ENCODE measurements around the gene HOTAIR. TPM values are rescaled to one million over a fixed set of nuclear protein-coding genes. Genes with fewer than 3 reads are reported as not detected.

HOTAIR gene
- 2.4 TPM for polyA plus RNA-seq (2013, experiment 1 of 2)
- 1.7 TPM for polyA plus RNA-seq (2013, experiment 2 of 2)

DNA sequence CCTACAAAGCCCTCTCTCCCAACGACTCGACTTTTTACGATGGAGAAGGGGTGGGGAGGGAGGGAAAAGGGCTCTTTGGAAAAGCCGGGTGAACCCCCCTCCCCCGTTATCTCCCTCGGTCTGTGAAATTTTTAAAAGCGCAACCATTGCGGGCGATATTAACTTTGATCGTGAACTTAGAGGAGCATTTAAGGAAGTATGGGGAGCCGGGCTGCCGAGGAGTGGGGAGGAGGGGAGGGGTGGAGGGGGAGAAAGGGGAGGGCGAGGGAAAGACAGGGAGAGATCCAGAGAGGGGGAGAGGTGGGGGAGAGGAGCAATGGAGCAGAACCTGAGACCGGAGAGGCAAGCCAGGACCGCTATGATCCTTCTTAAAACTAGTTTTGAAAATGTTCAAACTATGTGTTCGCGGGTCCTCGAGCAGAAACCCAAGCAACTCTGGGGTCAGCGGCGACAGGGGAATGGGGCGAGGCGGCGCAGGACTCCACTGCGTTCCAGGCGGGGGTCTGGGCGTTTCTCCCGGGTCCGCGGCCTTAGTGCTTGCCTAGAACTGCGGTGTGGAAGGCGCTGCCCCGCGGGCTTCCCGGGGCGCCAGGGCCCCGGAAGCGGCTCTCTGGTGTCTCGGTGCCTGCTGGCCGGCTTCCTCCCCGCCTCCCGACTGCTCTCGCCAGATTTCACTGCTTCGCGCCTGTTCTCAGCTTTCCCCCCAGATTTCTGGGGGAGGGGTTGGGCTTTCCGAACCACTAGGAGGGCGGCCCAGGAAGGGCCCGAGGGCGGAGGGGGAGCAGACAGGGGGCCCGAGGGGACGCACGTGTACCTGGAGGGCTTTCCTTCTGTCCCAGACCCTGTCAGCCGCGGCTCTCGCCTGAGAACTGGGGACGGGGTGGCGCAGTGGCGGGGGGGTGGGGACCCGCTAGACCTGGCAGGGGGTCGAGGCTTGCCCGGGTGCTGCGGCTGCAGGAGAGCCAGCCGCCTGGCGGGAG lies at the start of gene HOTAIR:
TSS of gene HOTAIR (minus strand) at position 871 of the 980 bp plus-strand sequence.
- Histone ChIP-seq H3K36me3 (ENCODE audit: control insufficient read depth in 1 of 2, insufficient read depth in 2 of 2, low read depth in 1 of 2, low read length in 2 of 2) (no peaks in the 10 kb centered on the region), H2BK5ac (ENCODE audit: low read depth, low read length, poor library complexity, severe bottlenecking) (no peak within 1 kb of the TSS), H3K14ac (ENCODE audit: low read length in 2 of 2) (no peak within 1 kb of the TSS), H3K27ac (ENCODE audit: low read length, poor library complexity, severe bottlenecking) (no peak within 1 kb of the TSS), H3K4me2 (ENCODE audit: low read length, poor library complexity, severe bottlenecking) (peak within 1 kb of the TSS; percentile 52), H3K23ac (ENCODE audit: low read length in 2 of 2) (peak within 1 kb of the TSS in 1 of 2 experiments; percentile 27), H2BK15ac (ENCODE audit: low read depth, poor library complexity, severe bottlenecking) (no peak within 1 kb of the TSS), H3K4ac (ENCODE audit: low read depth in 1 of 2, low read length in 2 of 2) (no peak within 1 kb of the TSS), H3K27me3 (ENCODE audit: control insufficient read depth in 1 of 2, insufficient read depth in 1 of 2, low read length in 2 of 2) (peaks cover 74 to 94% of the 10 kb centered on the region in 2 experiments), H3K4me1 (ENCODE audit: control insufficient read depth, insufficient read depth, low read depth, low read length) (peaks cover 23% of the 10 kb centered on the region), H3K9ac (ENCODE audit: low read length) (peak within 1 kb of the TSS; percentile 84), H3K18ac (ENCODE audit: low read depth in 1 of 2, low read length in 2 of 2) (no peak within 1 kb of the TSS), H4K8ac (ENCODE audit: low read length) (no peak within 1 kb of the TSS), H3K79me1 (replicated peaks; ENCODE audit: low read length, poor library complexity, severe bottlenecking) (no peaks in the 10 kb centered on the region), H2BK12ac (ENCODE audit: low read length in 2 of 2) (no peak within 1 kb of the TSS), H2AK5ac (ENCODE audit: low read length, severe bottlenecking) (no peak within 1 kb of the TSS), H2BK120ac (ENCODE audit: low read depth, low read length) (no peak within 1 kb of the TSS), H3K9me3 (ENCODE audit: control insufficient read depth, low read length) (no peaks in the 10 kb centered on the region), H4K91ac (ENCODE audit: low read length) (no peak within 1 kb of the TSS), H3K4me3 (ENCODE audit: insufficient read depth in 1 of 2, low read depth in 1 of 2, low read length in 2 of 2) (peak within 1 kb of the TSS; percentile 53 to 83), H2AFZ (ENCODE audit: low read depth, low read length) (no peak within 1 kb of the TSS)
- 7% methylated on average over 44 of the region's 63 CpGs for WGBS
- no peak for DNase-seq

DNA sequence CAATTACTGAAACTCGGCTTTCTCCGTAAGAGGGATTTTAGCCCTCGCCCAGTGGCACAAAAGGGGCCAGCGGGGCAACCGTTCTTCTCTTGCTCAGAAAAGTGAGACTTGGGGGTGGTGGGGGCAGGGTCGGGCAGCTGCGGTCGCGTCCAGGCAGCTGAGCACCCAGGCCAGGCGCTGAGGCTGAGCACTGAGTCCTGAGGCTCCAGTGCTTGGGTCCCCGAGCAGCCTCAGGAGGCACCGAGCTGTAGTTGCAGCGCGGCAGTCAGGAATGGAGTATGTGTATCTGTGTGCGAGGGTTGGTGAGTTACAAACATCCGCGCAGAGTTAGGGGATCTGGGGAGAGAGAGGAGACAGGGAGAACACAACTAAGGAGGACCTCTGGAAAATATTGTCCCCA lies 49.4 kb upstream of the HOTAIR start:
- Histone ChIP-seq H3K4me3 (ENCODE audit: insufficient read depth in 1 of 2, low read depth in 1 of 2, low read length in 2 of 2) (peak overlapping the region in 1 of 2 experiments; percentile 86), H3K27ac (ENCODE audit: low read length, poor library complexity, severe bottlenecking) (peak overlapping the region; percentile 65), H3K36me3 (ENCODE audit: control insufficient read depth in 1 of 2, insufficient read depth in 2 of 2, low read depth in 1 of 2, low read length in 2 of 2) (peaks cover 4% of the 10 kb centered on the region in 2 experiments), H3K4me2 (ENCODE audit: low read length, poor library complexity, severe bottlenecking) (peak overlapping the region; percentile 40), H2AFZ (ENCODE audit: low read depth, low read length) (no peak overlapping the region), H2BK5ac (ENCODE audit: low read depth, low read length, poor library complexity, severe bottlenecking) (no peak overlapping the region), H3K27me3 (ENCODE audit: control insufficient read depth in 1 of 2, insufficient read depth in 1 of 2, low read length in 2 of 2) (peaks cover 0 to 3% of the 10 kb centered on the region in 2 experiments), H3K9me3 (ENCODE audit: control insufficient read depth, low read length) (no peaks in the 10 kb centered on the region), H3K14ac (ENCODE audit: low read length in 2 of 2) (peak overlapping the region in 1 of 2 experiments; percentile 55), H3K4me1 (ENCODE audit: control insufficient read depth, insufficient read depth, low read depth, low read length) (peaks cover 36% of the 10 kb centered on the region), H2BK15ac (ENCODE audit: low read depth, poor library complexity, severe bottlenecking) (peak overlapping the region; percentile 36), H2AK5ac (ENCODE audit: low read length, severe bottlenecking) (no peak overlapping the region), H3K9ac (ENCODE audit: low read length) (peak overlapping the region; percentile 96), H2BK120ac (ENCODE audit: low read depth, low read length) (peak overlapping the region; percentile 44), H3K79me1 (replicated peaks; ENCODE audit: low read length, poor library complexity, severe bottlenecking) (no peaks in the 10 kb centered on the region), H2BK12ac (ENCODE audit: low read length in 2 of 2) (peak overlapping the region; percentile 51 to 61), H3K23ac (ENCODE audit: low read length in 2 of 2) (peak overlapping the region in 1 of 2 experiments; percentile 12), H3K18ac (ENCODE audit: low read depth in 1 of 2, low read length in 2 of 2) (peak overlapping the region; percentile 86), H3K4ac (ENCODE audit: low read depth in 1 of 2, low read length in 2 of 2) (peak overlapping the region; percentile 88 to 92), H4K91ac (ENCODE audit: low read length) (peak overlapping the region; percentile 93), H4K8ac (ENCODE audit: low read length) (peak overlapping the region; percentile 89)
- WGBS, result 6% methylated on average over 16 of the region's 17 CpGs
- DNase-seq, result peak; percentile 55

DNA sequence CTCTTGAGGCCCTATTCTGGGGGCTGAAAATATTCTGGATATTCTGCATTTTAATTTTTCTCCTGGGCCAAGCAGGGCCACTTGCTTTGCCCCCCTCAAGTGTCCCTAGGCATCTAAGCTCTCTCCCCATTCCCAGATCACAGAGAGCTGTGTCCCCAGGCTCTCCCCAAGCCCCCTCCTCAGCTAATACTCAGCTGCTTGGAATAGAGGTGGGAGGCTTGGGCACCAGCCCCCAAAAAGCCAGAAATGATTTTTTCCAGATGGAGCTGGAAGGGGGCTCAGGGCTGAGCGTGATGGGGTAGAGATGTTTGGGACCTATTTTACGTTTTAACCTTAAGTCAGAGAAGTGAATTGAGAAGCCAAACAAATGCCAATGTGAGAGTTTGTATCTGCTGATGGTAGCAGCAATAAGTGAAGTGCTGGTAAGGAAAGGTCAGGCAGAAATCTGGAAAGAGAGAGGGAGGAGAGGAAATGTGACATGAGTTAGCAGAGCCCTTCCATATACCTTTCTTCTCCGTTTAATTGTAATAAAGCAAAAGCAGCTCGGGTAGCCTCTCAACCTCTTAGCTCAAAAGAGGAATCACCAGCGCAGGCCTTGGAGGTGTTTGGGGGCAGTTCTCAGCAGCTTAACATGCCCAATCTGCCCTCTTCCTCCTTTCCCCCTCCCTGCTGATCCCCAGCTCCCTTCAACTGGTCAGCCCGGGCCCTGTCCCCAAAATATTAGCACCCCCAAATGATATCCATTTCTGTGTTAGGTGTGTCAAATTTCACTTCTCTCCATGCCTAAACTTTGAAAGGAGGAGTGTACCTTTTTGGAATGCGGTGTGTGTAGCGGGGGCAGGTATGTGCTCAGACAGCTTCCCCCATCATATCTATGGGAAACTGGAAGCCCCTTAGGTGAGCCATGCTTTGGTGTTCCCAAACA lies 48.5 kb upstream of the HOTAIR start:
- Histone ChIP-seq H3K4ac (ENCODE audit: low read depth in 1 of 2, low read length in 2 of 2) (peak overlapping the region; percentile 70 to 78), H3K23ac (ENCODE audit: low read length in 2 of 2) (peak overlapping the region in 1 of 2 experiments; percentile 93), H2BK120ac (ENCODE audit: low read depth, low read length) (peak overlapping the region; percentile 86), H4K8ac (ENCODE audit: low read length) (peak overlapping the region; percentile 27), H3K9me3 (ENCODE audit: control insufficient read depth, low read length) (no peaks in the 10 kb centered on the region), H2BK5ac (ENCODE audit: low read depth, low read length, poor library complexity, severe bottlenecking) (peak overlapping the region; percentile 15), H2AK5ac (ENCODE audit: low read length, severe bottlenecking) (peak overlapping the region; percentile 80), H3K36me3 (ENCODE audit: control insufficient read depth in 1 of 2, insufficient read depth in 2 of 2, low read depth in 1 of 2, low read length in 2 of 2) (peaks cover 0 to 4% of the 10 kb centered on the region in 2 experiments), H3K14ac (ENCODE audit: low read length in 2 of 2) (peak overlapping the region in 1 of 2 experiments; percentile 79), H3K4me1 (ENCODE audit: control insufficient read depth, insufficient read depth, low read depth, low read length) (peaks cover 37% of the 10 kb centered on the region), H2BK15ac (ENCODE audit: low read depth, poor library complexity, severe bottlenecking) (peak overlapping the region; percentile 80), H3K4me3 (ENCODE audit: insufficient read depth in 1 of 2, low read depth in 1 of 2, low read length in 2 of 2) (peak overlapping the region in 1 of 2 experiments; percentile 86), H4K91ac (ENCODE audit: low read length) (peak overlapping the region; percentile 34), H3K18ac (ENCODE audit: low read depth in 1 of 2, low read length in 2 of 2) (peak overlapping the region; percentile 75 to 79), H3K27ac (ENCODE audit: low read length, poor library complexity, severe bottlenecking) (peak overlapping the region; percentile 80), H3K9ac (ENCODE audit: low read length) (peak overlapping the region; percentile 96), H2AFZ (ENCODE audit: low read depth, low read length) (no peak overlapping the region), H2BK12ac (ENCODE audit: low read length in 2 of 2) (peak overlapping the region in 1 of 2 experiments; percentile 39), H3K79me1 (replicated peaks; ENCODE audit: low read length, poor library complexity, severe bottlenecking) (no peaks in the 10 kb centered on the region), H3K27me3 (ENCODE audit: control insufficient read depth in 1 of 2, insufficient read depth in 1 of 2, low read length in 2 of 2) (peaks cover 0 to 3% of the 10 kb centered on the region in 2 experiments), H3K4me2 (ENCODE audit: low read length, poor library complexity, severe bottlenecking) (peak overlapping the region; percentile 57)
- 34% methylated on average over 7 of the region's 8 CpGs for WGBS
- no peak for DNase-seq

Data from mesenchymal stem cell (in vitro differentiated cells and primary cell).